Activated CD4-positive, alpha-beta memory T cell treated with anti-CD3 and anti-CD28 coated beads for 36 hours (primary cell): ENCODE measurements around the gene GPR153. TPM values are rescaled to one million over a fixed set of nuclear protein-coding genes. Genes with fewer than 3 reads are reported as not detected.

ENCODE experiments used
- CTCF ChIA-PET: fragments of 350-600 bp; sonication (Branson Sonifier 250); formaldehyde crosslinking; loops from one replicate; lab custom pipeline; 2021; ENCODE audit warnings: antibody characterized with exemption, inconsistent platforms; lab: Charles Lee
- POLR2A ChIA-PET: fragments of 350-600 bp; sonication (Branson Sonifier 250); formaldehyde crosslinking; loops from one replicate; lab custom pipeline; 2021; ENCODE audit warnings: antibody characterized with exemption; lab: Charles Lee
- DNase-seq: peaks from one replicate; pipeline ENCODE4 v3.0.0-alpha.2; 2020
- H3K27ac Mint-ChIP-seq: one replicate; pipeline ENCODE4 v1.8.0; 2021; ENCODE audit warnings: mixed read lengths
- H3K27me3 Mint-ChIP-seq: one replicate; pipeline ENCODE4 v1.8.0; 2021; ENCODE audit warnings: mixed read lengths
- H3K36me3 Mint-ChIP-seq: one replicate; pipeline ENCODE4 v1.8.0; 2021; ENCODE audit warnings: mixed read lengths
- H3K4me1 Mint-ChIP-seq: one replicate; pipeline ENCODE4 v1.8.0; 2021; ENCODE audit warnings: low read depth, mixed read lengths
- H3K4me3 Mint-ChIP-seq: one replicate; pipeline ENCODE4 v1.8.0; 2021; ENCODE audit warnings: mild to moderate bottlenecking, mixed read lengths
- H3K9me3 Mint-ChIP-seq: one replicate; pipeline ENCODE4 v1.8.0; 2021; ENCODE audit warnings: mixed read lengths
- intact Hi-C: fragments of 100-400 bp; cut with micrococcal nuclease; formaldehyde crosslinking; loops from one replicate; pipeline ENCODE4 v1.15.1; 2023
- total RNA-seq, 2 experiments: library from RNA; stranded (reverse); gene quantifications; one replicate each; pipeline ENCODE4 v1.2.3, GENCODE V29; 2021

Gene GPR153
- total RNA-seq, 2 experiments from 2014 or later, result 0.17 to 0.26 TPM

- no peak within 1 kb of the TSS for H3K4me3 Mint-ChIP-seq
- peaks cover 57% of the 10 kb centered on the region for H3K27me3 Mint-ChIP-seq
- H3K4me1 Mint-ChIP-seq, result peaks cover 8% of the 10 kb centered on the region
- no peak for DNase-seq
- ChIA-PET CTCF (interaction anchor here (0.8 to 3.7 kb wide), 6 partner anchors 7 to 171 kb away, joined by 3 to 41 read pairs (median 4); partner anchors contain the start of genes ICMT and RNF207), POLR2A (interaction anchor here (0.9 to 1.5 kb wide), 2 partner anchors 38 to 44 kb away, joined by 3 read pairs; no protein-coding TSS in a partner anchor)
- peaks cover 3% of the 10 kb centered on the region for H3K36me3 Mint-ChIP-seq
- H3K27ac Mint-ChIP-seq, result no peak within 1 kb of the TSS
- intact Hi-C loops, result loop anchor here (2.0 kb wide), 2 partner anchors 35 to 135 kb away; no protein-coding TSS in a partner anchor
- H3K9me3 Mint-ChIP-seq, result no peaks in the 10 kb centered on the region
Observed at GRCh38 chr1:6243993-6244392, 16.9 kb downstream of the GPR153 start, which contains the start of gene HES3. Gene HES3, plus strand, starts transcription at chr1:6244179. Its CDS starts 187 bp downstream, at chr1:6244366.

GRCh38 chr1:6243053-6243834 lies 17.7 kb downstream of the GPR153 start:
- intact Hi-C loops, result no loop called here
- H3K27ac Mint-ChIP-seq, result no peak overlapping the region
- DNase-seq, result no peak
- ChIA-PET CTCF (interaction anchor here (0.5 to 3.0 kb wide), 11 partner anchors 9 to 247 kb away, joined by 3 to 12 read pairs (median 3); partner anchors contain the start of gene RNF207), POLR2A (interaction anchor here (1.5 kb wide), 1 partner anchor 43 kb away, joined by 3 read pairs; no protein-coding TSS in a partner anchor)
- no peak overlapping the region for H3K4me3 Mint-ChIP-seq
- peaks cover 56% of the 10 kb centered on the region for H3K27me3 Mint-ChIP-seq
- H3K9me3 Mint-ChIP-seq, result no peaks in the 10 kb centered on the region
- H3K36me3 Mint-ChIP-seq, result peaks cover 3% of the 10 kb centered on the region
- H3K4me1 Mint-ChIP-seq, result peaks cover 8% of the 10 kb centered on the region

- Mint-ChIP-seq H3K36me3 (peaks cover 3% of the 10 kb centered on the region), H3K4me1 (peaks cover 8% of the 10 kb centered on the region), H3K27me3 (peaks cover 47% of the 10 kb centered on the region), H3K27ac (no peak overlapping the region), H3K9me3 (no peaks in the 10 kb centered on the region), H3K4me3 (no peak overlapping the region)
- no peak for DNase-seq
- ChIA-PET POLR2A (no interaction called here), CTCF (interaction anchor here (0.5 to 3.0 kb wide), 13 partner anchors 7 to 248 kb away, joined by 3 to 12 read pairs (median 3); partner anchors contain the start of gene RNF207)
- intact Hi-C loops, result no loop called here
Observed at GRCh38 chr1:6241887-6242740, 18.8 kb downstream of the GPR153 start.

GRCh38 chr1:6241107-6241886 lies 19.6 kb downstream of the GPR153 start:
- Mint-ChIP-seq H3K27ac (no peak overlapping the region), H3K27me3 (peaks cover 41% of the 10 kb centered on the region), H3K4me3 (no peak overlapping the region), H3K9me3 (no peaks in the 10 kb centered on the region), H3K4me1 (peaks cover 4% of the 10 kb centered on the region), H3K36me3 (no peaks in the 10 kb centered on the region)
- intact Hi-C loops, result no loop called here
- DNase-seq, result no peak
- ChIA-PET POLR2A (no interaction called here), CTCF (interaction anchor here (0.8 to 3.0 kb wide), 6 partner anchors 35 to 249 kb away, joined by 3 to 12 read pairs (median 3); partner anchors contain the start of gene RNF207)

- Mint-ChIP-seq H3K4me3 (no peak overlapping the region), H3K9me3 (no peaks in the 10 kb centered on the region), H3K4me1 (peaks cover 6% of the 10 kb centered on the region), H3K27me3 (peaks cover 37% of the 10 kb centered on the region), H3K27ac (no peak overlapping the region), H3K36me3 (no peaks in the 10 kb centered on the region)
- POLR2A ChIA-PET, result no interaction called here
- CTCF ChIA-PET, result interaction anchor here (0.6 to 1.0 kb wide), 2 partner anchors 183 to 1929 kb away, joined by 3 read pairs; no protein-coding TSS in a partner anchor
- no peak for DNase-seq
- intact Hi-C loops, result no loop called here
Observed at GRCh38 chr1:6239950-6240768, 20.7 kb downstream of the GPR153 start.

- intact Hi-C loops, result no loop called here
- Mint-ChIP-seq H3K4me3 (no peak overlapping the region), H3K36me3 (no peaks in the 10 kb centered on the region), H3K27me3 (peaks cover 33% of the 10 kb centered on the region), H3K27ac (no peak overlapping the region), H3K9me3 (no peaks in the 10 kb centered on the region), H3K4me1 (peaks cover 14% of the 10 kb centered on the region)
- ChIA-PET CTCF (interaction anchor here (0.6 to 4.9 kb wide), 9 partner anchors 7 to 1930 kb away, joined by 3 to 41 read pairs (median 3); partner anchors contain the start of gene RNF207), POLR2A (no interaction called here)
- no peak for DNase-seq
Observed at GRCh38 chr1:6239213-6239752, 21.6 kb downstream of the GPR153 start.

GRCh38 chr1:6237093-6237492 lies 23.8 kb downstream of the GPR153 start:
- Mint-ChIP-seq H3K36me3 (peaks cover 15% of the 10 kb centered on the region), H3K4me3 (peak overlapping the region; percentile 26), H3K9me3 (no peaks in the 10 kb centered on the region), H3K27ac (no peak overlapping the region), H3K4me1 (peaks cover 21% of the 10 kb centered on the region), H3K27me3 (peaks cover 21% of the 10 kb centered on the region)
- POLR2A ChIA-PET, result interaction anchor here (0.6 kb wide), 1 partner anchor 173 kb away, joined by 3 read pairs; no protein-coding TSS in a partner anchor
- intact Hi-C loops, result no loop called here
- no peak for DNase-seq
- CTCF ChIA-PET, result interaction anchor here (0.6 to 4.9 kb wide), 4 partner anchors 9 to 183 kb away, joined by 4 to 41 read pairs (median 6); partner anchors contain the start of gene RNF207

GRCh38 chr1:6235296-6235677 lies 25.6 kb downstream of the GPR153 start:
- intact Hi-C loops, result loop anchor here (2.0 kb wide), 1 partner anchor 36 kb away; the partner anchor contains the start of gene RPL22
- H3K4me3 Mint-ChIP-seq, result peak overlapping the region; percentile 89
- peak; percentile 34 for DNase-seq
- H3K27ac Mint-ChIP-seq, result peak overlapping the region; percentile 71
- peaks cover 19% of the 10 kb centered on the region for H3K4me1 Mint-ChIP-seq
- H3K36me3 Mint-ChIP-seq, result peaks cover 24% of the 10 kb centered on the region
- CTCF ChIA-PET, result interaction anchor here (0.9 to 4.9 kb wide), 10 partner anchors 7 to 319 kb away, joined by 3 to 41 read pairs (median 4); partner anchors contain the start of genes NOL9 and RNF207
- POLR2A ChIA-PET, result interaction anchor here (1.0 to 2.0 kb wide), 6 partner anchors 9 to 226 kb away, joined by 3 to 16 read pairs (median 4); partner anchors contain the start of gene RNF207
- peaks cover 10% of the 10 kb centered on the region for H3K27me3 Mint-ChIP-seq
- H3K9me3 Mint-ChIP-seq, result no peaks in the 10 kb centered on the region

GRCh38 chr1:6234502-6235295 lies 26.2 kb downstream of the GPR153 start:
- POLR2A ChIA-PET, result interaction anchor here (1.0 to 2.0 kb wide), 6 partner anchors 8 to 226 kb away, joined by 3 to 16 read pairs (median 4); partner anchors contain the start of gene RNF207
- no peaks in the 10 kb centered on the region for H3K9me3 Mint-ChIP-seq
- intact Hi-C loops, result loop anchor here (2.0 kb wide), 1 partner anchor 36 kb away; the partner anchor contains the start of gene RPL22
- DNase-seq, result no peak
- peaks cover 24% of the 10 kb centered on the region for H3K36me3 Mint-ChIP-seq
- peak overlapping the region; percentile 71 for H3K27ac Mint-ChIP-seq
- H3K27me3 Mint-ChIP-seq, result peaks cover 8% of the 10 kb centered on the region
- CTCF ChIA-PET, result interaction anchor here (0.9 to 4.9 kb wide), 8 partner anchors 8 to 256 kb away, joined by 3 to 41 read pairs (median 4); partner anchors contain the start of gene RNF207
- H3K4me1 Mint-ChIP-seq, result peaks cover 19% of the 10 kb centered on the region
- H3K4me3 Mint-ChIP-seq, result peak overlapping the region; percentile 89
